ENCODE data around the gene HINT1. TPM values are rescaled to one million over a fixed set of nuclear protein-coding genes. Genes with fewer than 3 reads are reported as not detected.
A peak's percentile ranks its signal among the peaks of the same experiment; 100 is the strongest.
"Not testable (repeated sequence)": the region's sequence is repeated elsewhere in the genome, so short reads cannot be mapped to it uniquely, and the experiment has no call there.

Gene HINT1
- total and polyA plus RNA-seq, 5 experiments from 2014 or later: 252 to 428 (median 366) TPM

GRCh38 chr5:131142970-131143617, 22.0 kb downstream of the HINT1 start:
- DNase-seq (no peak), ATAC-seq (no peak)
- Mint-ChIP-seq H3K36me3 (no peaks in the 10 kb centered on the region), H3K9me3 (peaks cover 0 to 2% (median 0%) of the 10 kb centered on the region in 9 donors), H3K27me3 (no peaks in the 10 kb centered on the region), H3K4me3 (no peak overlapping the region), H3K4me1 (peaks cover 0 to 8% (median 4%) of the 10 kb centered on the region in 4 donors), H3K27ac (no peak overlapping the region)
- POLR2A ChIA-PET: no interaction called here

- peaks cover 0 to 6% (median 5%) of the 10 kb centered on the region in 3 donors for H3K36me3 Mint-ChIP-seq
- H3K9me3 Mint-ChIP-seq: peaks cover 0 to 17% (median 8%) of the 10 kb centered on the region in 9 donors
- no peak overlapping the region for H3K4me3 Mint-ChIP-seq
- peaks cover 7 to 16% (median 16%) of the 10 kb centered on the region in 4 donors for H3K4me1 Mint-ChIP-seq
- POLR2A ChIA-PET: no interaction called here
- H3K27ac Mint-ChIP-seq: no peak overlapping the region
- DNase-seq: no peak
- peaks cover 0 to 2% (median 0%) of the 10 kb centered on the region in 5 donors for H3K27me3 Mint-ChIP-seq
- no peak for ATAC-seq
Observed at GRCh38 chr5:131139321-131139720, 25.7 kb downstream of the HINT1 start.

GRCh38 chr5:131138406-131138805, 26.6 kb downstream of the HINT1 start:
- Mint-ChIP-seq H3K4me1 (peaks cover 7 to 16% (median 16%) of the 10 kb centered on the region in 4 donors), H3K4me3 (peak overlapping the region in 2 of 10 donors; percentile 18 to 22), H3K9me3 (peaks cover 0 to 19% (median 9%) of the 10 kb centered on the region in 9 donors)
- H3K36me3 Mint-ChIP-seq, H3K27me3 Mint-ChIP-seq, ATAC-seq, H3K27ac Mint-ChIP-seq, POLR2A ChIA-PET: not testable (repeated sequence)
- DNase-seq: peak in 1 of 10 donors; percentile 8

- Mint-ChIP-seq H3K9me3 (peaks cover 0 to 19% (median 10%) of the 10 kb centered on the region in 9 donors), H3K4me1 (peaks cover 7 to 16% (median 8%) of the 10 kb centered on the region in 4 donors), H3K36me3 (peaks cover 0 to 11% (median 10%) of the 10 kb centered on the region in 3 donors)
- POLR2A ChIA-PET, H3K27ac Mint-ChIP-seq, H3K27me3 Mint-ChIP-seq, ATAC-seq, H3K4me3 Mint-ChIP-seq, DNase-seq: not testable (repeated sequence)
Observed at GRCh38 chr5:131133091-131133490, 32.0 kb downstream of the HINT1 start.

GRCh38 chr5:131129306-131129705, 35.8 kb downstream of the HINT1 start:
- POLR2A ChIA-PET: no interaction called here
- Mint-ChIP-seq H3K4me3 (no peak overlapping the region), H3K36me3 (peaks cover 0 to 18% (median 12%) of the 10 kb centered on the region in 3 donors), H3K27me3 (peaks cover 0 to 3% (median 0%) of the 10 kb centered on the region in 5 donors), H3K27ac (no peak overlapping the region), H3K4me1 (peaks cover 0 to 1% (median under 1%) of the 10 kb centered on the region in 4 donors), H3K9me3 (peaks cover 0 to 25% (median 8%) of the 10 kb centered on the region in 9 donors)
- DNase-seq (no peak), ATAC-seq (no peak)

- H3K27me3 Mint-ChIP-seq, H3K4me1 Mint-ChIP-seq, H3K27ac Mint-ChIP-seq, ATAC-seq, H3K4me3 Mint-ChIP-seq, DNase-seq: not testable (repeated sequence)
- H3K9me3 Mint-ChIP-seq: peaks cover 0 to 28% (median 13%) of the 10 kb centered on the region in 9 donors
- peaks cover 0 to 19% (median 14%) of the 10 kb centered on the region in 3 donors for H3K36me3 Mint-ChIP-seq
- POLR2A ChIA-PET: interaction anchor here (0.7 kb wide), 1 partner anchor 934 kb away, joined by 3 read pairs; no protein-coding TSS in a partner anchor
Observed at GRCh38 chr5:131127244-131127643, 37.8 kb downstream of the HINT1 start.

- ATAC-seq (no peak), DNase-seq (no peak)
- H3K27ac Mint-ChIP-seq: no peak overlapping the region
- H3K4me1 Mint-ChIP-seq: peaks cover 0 to 3% (median 1%) of the 10 kb centered on the region in 4 donors
- H3K27me3 Mint-ChIP-seq: no peaks in the 10 kb centered on the region
- peaks cover 0 to 2% (median 0%) of the 10 kb centered on the region in 9 donors for H3K9me3 Mint-ChIP-seq
- POLR2A ChIA-PET: no interaction called here
- no peaks in the 10 kb centered on the region for H3K36me3 Mint-ChIP-seq
- no peak overlapping the region for H3K4me3 Mint-ChIP-seq
Observed at GRCh38 chr5:131114754-131115153, 50.3 kb downstream of the HINT1 start.

- no peak for ATAC-seq
- H3K36me3 Mint-ChIP-seq: no peaks in the 10 kb centered on the region
- H3K4me1 Mint-ChIP-seq: peaks cover 0 to 7% (median 3%) of the 10 kb centered on the region in 4 donors
- DNase-seq: no peak
- H3K4me3 Mint-ChIP-seq: no peak overlapping the region
- H3K27ac Mint-ChIP-seq: no peak overlapping the region
- no peaks in the 10 kb centered on the region for H3K9me3 Mint-ChIP-seq
- H3K27me3 Mint-ChIP-seq: no peaks in the 10 kb centered on the region
- POLR2A ChIA-PET: no interaction called here
Observed at GRCh38 chr5:131112424-131112823, 52.6 kb downstream of the HINT1 start.

GRCh38 chr5:131110256-131110594, 54.8 kb downstream of the HINT1 start:
- Mint-ChIP-seq H3K27me3 (no peaks in the 10 kb centered on the region), H3K36me3 (no peaks in the 10 kb centered on the region), H3K4me1 (peaks cover 0 to 7% (median 4%) of the 10 kb centered on the region in 4 donors), H3K9me3 (no peaks in the 10 kb centered on the region), H3K4me3 (no peak overlapping the region), H3K27ac (peak overlapping the region in 1 of 10 donors; percentile 15)
- ATAC-seq (no peak), DNase-seq (no peak)
- POLR2A ChIA-PET: no interaction called here

- H3K27me3 Mint-ChIP-seq: no peaks in the 10 kb centered on the region
- no peaks in the 10 kb centered on the region for H3K36me3 Mint-ChIP-seq
- no peak overlapping the region for H3K27ac Mint-ChIP-seq
- ATAC-seq (peak; percentile 69 to 75), DNase-seq (peak in 8 of 10 donors; percentile 4 to 66 (median 44))
- H3K9me3 Mint-ChIP-seq: no peaks in the 10 kb centered on the region
- no peak overlapping the region for H3K4me3 Mint-ChIP-seq
- H3K4me1 Mint-ChIP-seq: peaks cover 0 to 7% (median 4%) of the 10 kb centered on the region in 4 donors
- POLR2A ChIA-PET: no interaction called here
Observed at GRCh38 chr5:131109540-131110255, 55.4 kb downstream of the HINT1 start.

Other genes starting within 250 kb of the HINT1 start
- gene LYRM7, start 5.7 kb upstream of the HINT1 start, total RNA-seq: 10 to 100 TPM; 16.5 to 17.7 TPM
- gene LYRM7, start 5.7 kb upstream of the HINT1 start, polyA plus RNA-seq: 10 to 100 TPM in 1 of 3 donors, 1 to 10 TPM in 2; 9.3 to 13.6 (median 9.8) TPM
- 100 to 1,000 TPM; 313 to 326 TPM for gene CDC42SE2, start 98.8 kb upstream of the HINT1 start, total RNA-seq
- gene CDC42SE2, start 98.8 kb upstream of the HINT1 start, polyA plus RNA-seq: 100 to 1,000 TPM; 423 to 544 (median 480) TPM